Effector memory CD8-positive, alpha-beta T cell (primary cell): ENCODE results near the gene ZBED4.

Source experiments
- ATAC-seq: fragments of 150-1000 bp; cut with Tn5 transposase; replicated peaks from 2 replicates; pipeline ENCODE4 v1.10.0; 2021; ENCODE audit warnings: mild to moderate bottlenecking, moderate library complexity
- DNase-seq, 3 experiments: peaks; one replicate each; pipeline ENCODE4 v3.0.0; 2021
- H3K27ac Mint-ChIP-seq, 2 donors: one replicate each; pipeline ENCODE4 v1.8.0; 2022; ENCODE audit warnings: mild to moderate bottlenecking in 2 of 2, mixed read lengths in 2 of 2, moderate library complexity in 2 of 2
- H3K27me3 Mint-ChIP-seq, 2 donors: one replicate each; pipeline ENCODE4 v1.8.0; 2022; ENCODE audit warnings: mixed read lengths in 2 of 2
- H3K36me3 Mint-ChIP-seq: one replicate; pipeline ENCODE4 v1.8.0; 2022; ENCODE audit warnings: mild to moderate bottlenecking, moderate library complexity, mixed read lengths; ENCODE audit not compliant: insufficient read depth
- H3K4me1 Mint-ChIP-seq, 2 donors: one replicate each; pipeline ENCODE4 v1.8.0; 2022; ENCODE audit warnings: low read depth in 2 of 2, mixed read lengths in 2 of 2
- H3K4me3 Mint-ChIP-seq, 2 donors: one replicate each; pipeline ENCODE4 v1.8.0; 2022; ENCODE audit warnings: mild to moderate bottlenecking in 2 of 2, mixed read lengths in 2 of 2, moderate library complexity in 2 of 2
- H3K9me3 Mint-ChIP-seq, 2 donors: one replicate each; pipeline ENCODE4 v1.8.0; 2022; ENCODE audit warnings: mixed read lengths in 2 of 2

The ZBED4 gene

GRCh38 chr22:49909476-49910205, 56.0 kb downstream of the ZBED4 start:
- no peak overlapping the region for H3K4me3 Mint-ChIP-seq
- peaks cover 11 to 13% of the 10 kb centered on the region in 2 donors for H3K4me1 Mint-ChIP-seq
- no peaks in the 10 kb centered on the region for H3K9me3 Mint-ChIP-seq
- peak overlapping the region in 1 of 2 donors; percentile 77 for H3K27ac Mint-ChIP-seq
- ATAC-seq (no peak), DNase-seq (no peak)
- H3K36me3 Mint-ChIP-seq = peaks cover 34% of the 10 kb centered on the region
- H3K27me3 Mint-ChIP-seq = no peaks in the 10 kb centered on the region

- Mint-ChIP-seq H3K27ac (peak overlapping the region in 1 of 2 donors; percentile 77), H3K27me3 (no peaks in the 10 kb centered on the region), H3K4me3 (no peak overlapping the region), H3K9me3 (no peaks in the 10 kb centered on the region), H3K36me3 (peaks cover 34% of the 10 kb centered on the region), H3K4me1 (peaks cover 11% of the 10 kb centered on the region in 2 donors)
- ATAC-seq (no peak), DNase-seq (no peak)
These were observed 56.8 kb downstream of the ZBED4 start for GRCh38 chr22:49910229-49911155.

- no peaks in the 10 kb centered on the region for H3K27me3 Mint-ChIP-seq
- H3K27ac Mint-ChIP-seq = no peak overlapping the region
- H3K4me3 Mint-ChIP-seq = no peak overlapping the region
- H3K36me3 Mint-ChIP-seq = peaks cover 35% of the 10 kb centered on the region
- DNase-seq = no peak
- peaks cover 11 to 18% of the 10 kb centered on the region in 2 donors for H3K4me1 Mint-ChIP-seq
- H3K9me3 Mint-ChIP-seq = no peaks in the 10 kb centered on the region
- ATAC-seq = no peak
These were observed 58.4 kb downstream of the ZBED4 start for GRCh38 chr22:49911881-49912625.

- Mint-ChIP-seq H3K27me3 (no peaks in the 10 kb centered on the region), H3K4me1 (peaks cover 5 to 18% of the 10 kb centered on the region in 2 donors), H3K9me3 (no peaks in the 10 kb centered on the region), H3K36me3 (peaks cover 27% of the 10 kb centered on the region), H3K27ac (no peak overlapping the region), H3K4me3 (no peak overlapping the region)
- DNase-seq = no peak
- ATAC-seq = no peak
These were observed 59.4 kb downstream of the ZBED4 start for GRCh38 chr22:49913026-49913425.

GRCh38 chr22:49913446-49913845, 59.8 kb downstream of the ZBED4 start:
- Mint-ChIP-seq H3K4me3 (no peak overlapping the region), H3K27me3 (no peaks in the 10 kb centered on the region), H3K36me3 (peaks cover 24% of the 10 kb centered on the region)

GRCh38 chr22:49914256-49914655, 60.6 kb downstream of the ZBED4 start:
- no peak for DNase-seq

More at GRCh38 chr22:49913446-49913845, 59.8 kb downstream of the ZBED4 start:
- H3K9me3 Mint-ChIP-seq = no peaks in the 10 kb centered on the region
- DNase-seq (no peak), ATAC-seq (no peak)
- no peak overlapping the region for H3K27ac Mint-ChIP-seq
- H3K4me1 Mint-ChIP-seq = peaks cover 5 to 18% of the 10 kb centered on the region in 2 donors

GRCh38 chr22:49915610-49916009, 62.0 kb downstream of the ZBED4 start:
- Mint-ChIP-seq H3K27me3 (no peaks in the 10 kb centered on the region), H3K9me3 (no peaks in the 10 kb centered on the region), H3K27ac (no peak overlapping the region), H3K4me1 (peaks cover 12 to 21% of the 10 kb centered on the region in 2 donors), H3K4me3 (no peak overlapping the region), H3K36me3 (peaks cover 20% of the 10 kb centered on the region)
- no peak for DNase-seq
- ATAC-seq = no peak

More at GRCh38 chr22:49914256-49914655, 60.6 kb downstream of the ZBED4 start:
- Mint-ChIP-seq H3K4me3 (no peak overlapping the region), H3K4me1 (peaks cover 5 to 18% of the 10 kb centered on the region in 2 donors), H3K27ac (no peak overlapping the region), H3K9me3 (no peaks in the 10 kb centered on the region), H3K36me3 (peaks cover 19% of the 10 kb centered on the region), H3K27me3 (no peaks in the 10 kb centered on the region)
- ATAC-seq = no peak

GRCh38 chr22:49916831-49917230, 63.2 kb downstream of the ZBED4 start:
- Mint-ChIP-seq H3K4me3 (peak overlapping the region; percentile 85 to 92), H3K27me3 (no peaks in the 10 kb centered on the region), H3K4me1 (peaks cover 12 to 20% of the 10 kb centered on the region in 2 donors), H3K9me3 (no peaks in the 10 kb centered on the region), H3K36me3 (peaks cover 16% of the 10 kb centered on the region), H3K27ac (peak overlapping the region; percentile 20 to 79)
- no peak for ATAC-seq
- no peak for DNase-seq

GRCh38 chr22:49917974-49918910, 64.6 kb downstream of the ZBED4 start, which contains the start of the genes ALG12 and CRELD2:
TSS of gene ALG12 (minus strand) at chr22:49918438. CDS start at chr22:49913765, 4,673 bp downstream.
TSS of gene CRELD2 (plus strand) at chr22:49918634. CDS start at chr22:49918770, 136 bp downstream.
- Mint-ChIP-seq H3K36me3 (peaks cover 9% of the 10 kb centered on the region), H3K9me3 (no peaks in the 10 kb centered on the region), H3K4me3 (peak within 1 kb of the TSS; percentile 85 to 92), H3K27ac (peak within 1 kb of the TSS; percentile 71 to 79), H3K27me3 (no peaks in the 10 kb centered on the region), H3K4me1 (peaks cover 12 to 20% of the 10 kb centered on the region in 2 donors)
- DNase-seq (peak; percentile 94 to 95 (median 94)), ATAC-seq (peak; percentile 95)

- H3K9me3 Mint-ChIP-seq = no peaks in the 10 kb centered on the region
- no peak for ATAC-seq
- peaks cover 12 to 20% of the 10 kb centered on the region in 2 donors for H3K4me1 Mint-ChIP-seq
- H3K27ac Mint-ChIP-seq = peak overlapping the region in 1 of 2 donors; percentile 31
- no peaks in the 10 kb centered on the region for H3K27me3 Mint-ChIP-seq
- H3K4me3 Mint-ChIP-seq = peak overlapping the region; percentile 70 to 73
- DNase-seq = no peak
- peaks cover 9% of the 10 kb centered on the region for H3K36me3 Mint-ChIP-seq
These were observed 65.6 kb downstream of the ZBED4 start for GRCh38 chr22:49918911-49919881.

GRCh38 chr22:49920859-49921258, 67.2 kb downstream of the ZBED4 start:
- Mint-ChIP-seq H3K27ac (no peak overlapping the region), H3K4me3 (peak overlapping the region; percentile 8 to 49), H3K27me3 (no peaks in the 10 kb centered on the region), H3K4me1 (peaks cover 20 to 29% of the 10 kb centered on the region in 2 donors), H3K9me3 (no peaks in the 10 kb centered on the region), H3K36me3 (peaks cover 15% of the 10 kb centered on the region)
- ATAC-seq (no peak), DNase-seq (no peak)
